ENCODE data around the gene GAREM1. TPM values are rescaled to one million over a fixed set of nuclear protein-coding genes. Genes with fewer than 3 reads are reported as not detected.
A peak's percentile ranks its signal among the peaks of the same experiment; 100 is the strongest.

GAREM1 gene
- total and polyA plus RNA-seq, 4 donors, result 1.5 to 7.5 (median 2.0) TPM

DNA sequence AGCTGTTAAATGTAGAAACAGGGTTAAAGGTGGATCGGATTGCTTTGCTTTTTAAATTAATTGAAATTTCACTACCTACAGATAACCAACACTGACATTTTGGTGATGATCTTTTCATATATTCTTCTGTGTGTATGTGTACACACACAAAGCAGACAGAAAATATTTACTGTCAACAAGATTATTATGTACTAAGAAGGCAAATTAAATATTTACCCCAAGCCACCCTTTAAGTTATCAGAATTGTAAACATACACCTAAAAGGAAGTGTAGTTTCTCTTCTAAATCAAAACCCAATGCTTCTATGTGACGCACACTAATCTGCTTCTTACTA is 98.7 kb downstream of the GAREM1 start:
- Histone ChIP-seq H3K9ac (ENCODE audit: low read depth in 1 of 2, low read length in 2 of 2) (peak overlapping the region in 1 of 2 donors; percentile 6), H3K4me3 (ENCODE audit: low read depth in 1 of 3, low read length in 3 of 3) (no peak overlapping the region), H3K9me3 (ENCODE audit: control insufficient read depth in 4 of 4, low read length in 3 of 4) (no peaks in the 10 kb centered on the region), H3K27me3 (ENCODE audit: control insufficient read depth in 4 of 4, insufficient read depth in 4 of 4, low read length in 3 of 4) (no peaks in the 10 kb centered on the region), H3K36me3 (ENCODE audit: control insufficient read depth in 4 of 4, insufficient read depth in 3 of 4, low read depth in 1 of 4, low read length in 3 of 4) (no peaks in the 10 kb centered on the region), H3K4me1 (ENCODE audit: control insufficient read depth in 4 of 4, insufficient read depth in 4 of 4, low read length in 3 of 4) (peaks cover 11 to 52% (median 33%) of the 10 kb centered on the region in 4 donors), H3K27ac (ENCODE audit: low read depth in 1 of 2, low read length in 2 of 2) (peak overlapping the region; percentile 73 to 88)
- DNase-seq (ENCODE audit: low spot score), result no peak
- WGBS, result 13% methylated on average over 2 of the region's 2 CpGs
- no peak for TF ChIP-seq EGR1 (IDR thresholded peaks at IDR 0.05; ENCODE audit: low read depth in 2 of 2)

- Histone ChIP-seq H3K9me3 (ENCODE audit: control insufficient read depth in 4 of 4, low read length in 3 of 4) (no peaks in the 10 kb centered on the region), H3K36me3 (ENCODE audit: control insufficient read depth in 4 of 4, insufficient read depth in 3 of 4, low read depth in 1 of 4, low read length in 3 of 4) (no peaks in the 10 kb centered on the region), H3K4me1 (ENCODE audit: control insufficient read depth in 4 of 4, insufficient read depth in 4 of 4, low read length in 3 of 4) (peaks cover 11 to 58% (median 36%) of the 10 kb centered on the region in 4 donors), H3K27ac (ENCODE audit: low read depth in 1 of 2, low read length in 2 of 2) (peak overlapping the region; percentile 73 to 88), H3K4me3 (ENCODE audit: low read depth in 1 of 3, low read length in 3 of 3) (no peak overlapping the region), H3K9ac (ENCODE audit: low read depth in 1 of 2, low read length in 2 of 2) (no peak overlapping the region), H3K27me3 (ENCODE audit: control insufficient read depth in 4 of 4, insufficient read depth in 4 of 4, low read length in 3 of 4) (no peaks in the 10 kb centered on the region)
- DNase-seq (ENCODE audit: low spot score), result no peak
- TF ChIP-seq YY1 (IDR thresholded peaks at IDR 0.05) (no peak), SP1 (IDR thresholded peaks at IDR 0.05) (no peak), HNF4A (conservative IDR thresholded peaks at IDR 0.05) (no peak), TAF1 (conservative IDR thresholded peaks at IDR 0.05) (no peak), JUND (IDR thresholded peaks at IDR 0.05) (no peak), RAD21 (IDR thresholded peaks at IDR 0.05) (no peak), FOXA2 (IDR thresholded peaks at IDR 0.05) (no peak), ZBTB33 (IDR thresholded peaks at IDR 0.05) (no peak), HNF4G (IDR thresholded peaks at IDR 0.05) (no peak), MAX (IDR thresholded peaks at IDR 0.05) (no peak), GABPA (IDR thresholded peaks at IDR 0.05 in 1 of 2, conservative IDR thresholded peaks at IDR 0.05 in 1 of 2) (no peak), EGR1 (IDR thresholded peaks at IDR 0.05; ENCODE audit: low read depth in 2 of 2) (no peak), FOXA1 (IDR thresholded peaks at IDR 0.05) (no peak), RXRA (IDR thresholded peaks at IDR 0.05) (no peak), NR2F2 (IDR thresholded peaks at IDR 0.05) (no peak)
- TF ChIP-seq, protein P1, sequence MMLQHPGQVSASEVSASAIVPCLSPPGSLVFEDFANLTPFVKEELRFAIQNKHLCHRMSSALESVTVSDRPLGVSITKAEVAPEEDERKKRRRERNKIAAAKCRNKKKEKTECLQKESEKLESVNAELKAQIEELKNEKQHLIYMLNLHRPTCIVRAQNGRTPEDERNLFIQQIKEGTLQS (IDR thresholded peaks at IDR 0.05), result no peak
- TF ChIP-seq, protein P2, sequence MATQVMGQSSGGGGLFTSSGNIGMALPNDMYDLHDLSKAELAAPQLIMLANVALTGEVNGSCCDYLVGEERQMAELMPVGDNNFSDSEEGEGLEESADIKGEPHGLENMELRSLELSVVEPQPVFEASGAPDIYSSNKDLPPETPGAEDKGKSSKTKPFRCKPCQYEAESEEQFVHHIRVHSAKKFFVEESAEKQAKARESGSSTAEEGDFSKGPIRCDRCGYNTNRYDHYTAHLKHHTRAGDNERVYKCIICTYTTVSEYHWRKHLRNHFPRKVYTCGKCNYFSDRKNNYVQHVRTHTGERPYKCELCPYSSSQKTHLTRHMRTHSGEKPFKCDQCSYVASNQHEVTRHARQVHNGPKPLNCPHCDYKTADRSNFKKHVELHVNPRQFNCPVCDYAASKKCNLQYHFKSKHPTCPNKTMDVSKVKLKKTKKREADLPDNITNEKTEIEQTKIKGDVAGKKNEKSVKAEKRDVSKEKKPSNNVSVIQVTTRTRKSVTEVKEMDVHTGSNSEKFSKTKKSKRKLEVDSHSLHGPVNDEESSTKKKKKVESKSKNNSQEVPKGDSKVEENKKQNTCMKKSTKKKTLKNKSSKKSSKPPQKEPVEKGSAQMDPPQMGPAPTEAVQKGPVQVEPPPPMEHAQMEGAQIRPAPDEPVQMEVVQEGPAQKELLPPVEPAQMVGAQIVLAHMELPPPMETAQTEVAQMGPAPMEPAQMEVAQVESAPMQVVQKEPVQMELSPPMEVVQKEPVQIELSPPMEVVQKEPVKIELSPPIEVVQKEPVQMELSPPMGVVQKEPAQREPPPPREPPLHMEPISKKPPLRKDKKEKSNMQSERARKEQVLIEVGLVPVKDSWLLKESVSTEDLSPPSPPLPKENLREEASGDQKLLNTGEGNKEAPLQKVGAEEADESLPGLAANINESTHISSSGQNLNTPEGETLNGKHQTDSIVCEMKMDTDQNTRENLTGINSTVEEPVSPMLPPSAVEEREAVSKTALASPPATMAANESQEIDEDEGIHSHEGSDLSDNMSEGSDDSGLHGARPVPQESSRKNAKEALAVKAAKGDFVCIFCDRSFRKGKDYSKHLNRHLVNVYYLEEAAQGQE (IDR thresholded peaks at IDR 0.05), result no peak
- TF ChIP-seq, protein P3, sequence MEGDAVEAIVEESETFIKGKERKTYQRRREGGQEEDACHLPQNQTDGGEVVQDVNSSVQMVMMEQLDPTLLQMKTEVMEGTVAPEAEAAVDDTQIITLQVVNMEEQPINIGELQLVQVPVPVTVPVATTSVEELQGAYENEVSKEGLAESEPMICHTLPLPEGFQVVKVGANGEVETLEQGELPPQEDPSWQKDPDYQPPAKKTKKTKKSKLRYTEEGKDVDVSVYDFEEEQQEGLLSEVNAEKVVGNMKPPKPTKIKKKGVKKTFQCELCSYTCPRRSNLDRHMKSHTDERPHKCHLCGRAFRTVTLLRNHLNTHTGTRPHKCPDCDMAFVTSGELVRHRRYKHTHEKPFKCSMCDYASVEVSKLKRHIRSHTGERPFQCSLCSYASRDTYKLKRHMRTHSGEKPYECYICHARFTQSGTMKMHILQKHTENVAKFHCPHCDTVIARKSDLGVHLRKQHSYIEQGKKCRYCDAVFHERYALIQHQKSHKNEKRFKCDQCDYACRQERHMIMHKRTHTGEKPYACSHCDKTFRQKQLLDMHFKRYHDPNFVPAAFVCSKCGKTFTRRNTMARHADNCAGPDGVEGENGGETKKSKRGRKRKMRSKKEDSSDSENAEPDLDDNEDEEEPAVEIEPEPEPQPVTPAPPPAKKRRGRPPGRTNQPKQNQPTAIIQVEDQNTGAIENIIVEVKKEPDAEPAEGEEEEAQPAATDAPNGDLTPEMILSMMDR (IDR thresholded peaks at IDR 0.05; ENCODE audit: low read depth, low read length, missing input control), result no peak
- WGBS, result 81% methylated on average over 2 of the region's 2 CpGs
Observed at GRCh38 chr18:32371384-32371783, 99.3 kb downstream of the GAREM1 start.
